ENCODE measurements around the gene CASP10.

CASP10 gene

GRCh38 chr2:201258666-201259615 is 76.0 kb downstream of the CASP10 start:
- no peak for DNase-seq (ENCODE audit: low spot score)
- in situ Hi-C loops (cut with MboI; ENCODE audit: low sequenced_read_pairs, unreplicated experiment), result no loop called here
- TF ChIP-seq, protein P1, sequence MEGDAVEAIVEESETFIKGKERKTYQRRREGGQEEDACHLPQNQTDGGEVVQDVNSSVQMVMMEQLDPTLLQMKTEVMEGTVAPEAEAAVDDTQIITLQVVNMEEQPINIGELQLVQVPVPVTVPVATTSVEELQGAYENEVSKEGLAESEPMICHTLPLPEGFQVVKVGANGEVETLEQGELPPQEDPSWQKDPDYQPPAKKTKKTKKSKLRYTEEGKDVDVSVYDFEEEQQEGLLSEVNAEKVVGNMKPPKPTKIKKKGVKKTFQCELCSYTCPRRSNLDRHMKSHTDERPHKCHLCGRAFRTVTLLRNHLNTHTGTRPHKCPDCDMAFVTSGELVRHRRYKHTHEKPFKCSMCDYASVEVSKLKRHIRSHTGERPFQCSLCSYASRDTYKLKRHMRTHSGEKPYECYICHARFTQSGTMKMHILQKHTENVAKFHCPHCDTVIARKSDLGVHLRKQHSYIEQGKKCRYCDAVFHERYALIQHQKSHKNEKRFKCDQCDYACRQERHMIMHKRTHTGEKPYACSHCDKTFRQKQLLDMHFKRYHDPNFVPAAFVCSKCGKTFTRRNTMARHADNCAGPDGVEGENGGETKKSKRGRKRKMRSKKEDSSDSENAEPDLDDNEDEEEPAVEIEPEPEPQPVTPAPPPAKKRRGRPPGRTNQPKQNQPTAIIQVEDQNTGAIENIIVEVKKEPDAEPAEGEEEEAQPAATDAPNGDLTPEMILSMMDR (IDR thresholded peaks at IDR 0.05; ENCODE audit: borderline replicate concordance, control extremely low read depth, extremely low read depth, insufficient read depth, missing control alignments), result no peak

- DNase-seq (ENCODE audit: low spot score), result peak; percentile 49
- TF ChIP-seq, protein P1 (IDR thresholded peaks at IDR 0.05; ENCODE audit: borderline replicate concordance, control extremely low read depth, extremely low read depth, insufficient read depth, missing control alignments), result no peak
- in situ Hi-C loops (cut with MboI; ENCODE audit: low sequenced_read_pairs, unreplicated experiment), result no loop called here
Observed at GRCh38 chr2:201260302-201260800, 77.4 kb downstream of the CASP10 start, which contains the start of gene CASP8. Gene CASP8 (plus strand): TSS chr2:201260536. CDS start chr2:201266487, 5,951 bp downstream.

DNA sequence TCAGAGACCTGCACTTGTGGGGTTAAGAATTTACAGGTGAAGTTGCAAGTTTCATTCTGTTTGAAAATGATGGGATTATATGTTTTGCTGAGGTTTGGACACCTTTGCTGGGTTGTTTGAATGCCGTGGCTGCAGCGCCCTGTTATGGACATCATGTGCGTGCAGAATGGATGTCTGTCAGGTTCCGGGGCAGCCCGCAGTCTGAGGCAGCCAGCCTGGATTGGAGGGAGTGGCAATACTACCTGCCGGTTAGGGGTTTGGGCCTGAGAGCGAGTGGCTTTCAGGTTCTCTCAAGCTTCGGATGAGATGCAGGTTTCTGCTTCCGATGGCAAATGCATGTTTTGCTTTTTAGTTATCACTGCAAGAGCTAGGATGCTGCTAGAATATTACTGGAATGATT is 78.5 kb downstream of the CASP10 start:
- no peak for DNase-seq (ENCODE audit: low spot score)
- TF ChIP-seq, protein P1 (IDR thresholded peaks at IDR 0.05; ENCODE audit: borderline replicate concordance, control extremely low read depth, extremely low read depth, insufficient read depth, missing control alignments), result no peak
- in situ Hi-C loops (cut with MboI; ENCODE audit: low sequenced_read_pairs, unreplicated experiment), result no loop called here

DNA sequence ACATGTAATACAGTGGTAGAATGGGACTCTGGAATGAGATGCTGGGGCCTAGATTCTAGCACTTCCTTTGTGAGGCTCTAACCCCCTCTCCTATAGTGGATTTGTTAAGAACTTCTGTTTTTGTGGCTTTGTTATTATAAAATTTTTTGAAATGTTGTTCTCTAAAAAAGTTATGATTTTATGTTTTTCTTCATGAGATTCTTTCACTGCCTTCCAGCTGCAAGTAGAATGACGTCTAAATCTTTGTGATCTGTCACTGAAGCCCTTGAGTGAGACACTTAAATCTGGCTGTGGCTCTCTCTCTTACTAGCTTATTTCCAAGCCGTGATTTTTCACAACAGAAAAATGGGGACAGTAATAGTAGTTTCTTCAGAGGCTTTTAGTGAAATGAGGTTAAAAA is 79.0 kb downstream of the CASP10 start:
- in situ Hi-C loops (cut with MboI; ENCODE audit: low sequenced_read_pairs, unreplicated experiment), result no loop called here
- no peak for DNase-seq (ENCODE audit: low spot score)
- TF ChIP-seq, protein P1 (IDR thresholded peaks at IDR 0.05; ENCODE audit: borderline replicate concordance, control extremely low read depth, extremely low read depth, insufficient read depth, missing control alignments), result no peak

GRCh38 chr2:201262718-201263117 is 79.8 kb downstream of the CASP10 start:
- in situ Hi-C loops (cut with MboI; ENCODE audit: low sequenced_read_pairs, unreplicated experiment), result no loop called here
- TF ChIP-seq, protein P1 (IDR thresholded peaks at IDR 0.05; ENCODE audit: borderline replicate concordance, control extremely low read depth, extremely low read depth, insufficient read depth, missing control alignments), result no peak

GRCh38 chr2:201263779-201264178 is 80.8 kb downstream of the CASP10 start:
- TF ChIP-seq, protein P1 (IDR thresholded peaks at IDR 0.05; ENCODE audit: borderline replicate concordance, control extremely low read depth, extremely low read depth, insufficient read depth, missing control alignments), result no peak
- in situ Hi-C loops (cut with MboI; ENCODE audit: low sequenced_read_pairs, unreplicated experiment), result no loop called here
- DNase-seq (ENCODE audit: low spot score), result no peak

More at GRCh38 chr2:201262718-201263117, 79.8 kb downstream of the CASP10 start:
- no peak for DNase-seq (ENCODE audit: low spot score)
